ENCODE results near the gene RGSL1. TPM values are rescaled to one million over a fixed set of nuclear protein-coding genes. Genes with fewer than 3 reads are reported as not detected.

RGSL1 gene
- polyA plus RNA-seq, 1 donor from 2014 or later = not detected

- Histone ChIP-seq H3K36me3 (ENCODE audit: insufficient read depth, low read length) (no peaks in the 10 kb centered on the region), H3F3A (ENCODE audit: insufficient read depth, low read length, poor library complexity, severe bottlenecking) (no peaks in the 10 kb centered on the region), H3K4me2 (ENCODE audit: low read length) (no peak overlapping the region), H3K9ac (ENCODE audit: low read length) (no peak overlapping the region), H3K27me3 (ENCODE audit: insufficient read depth, low read depth, low read length) (peaks cover 8% of the 10 kb centered on the region), H3K9me3 (ENCODE audit: low read length) (no peaks in the 10 kb centered on the region), H4K20me1 (ENCODE audit: insufficient read depth) (no peaks in the 10 kb centered on the region), H3K79me2 (replicated peaks; ENCODE audit: insufficient read depth, low read length) (no peaks in the 10 kb centered on the region), H3K4me3 (ENCODE audit: low read length) (no peak overlapping the region), H2AFZ (ENCODE audit: low read depth, low read length) (no peak overlapping the region), H3K9me2 (ENCODE audit: insufficient read depth, low read length) (no peaks in the 10 kb centered on the region), H3K27ac (ENCODE audit: low read length) (no peak overlapping the region)
- TF ChIP-seq SMC3 (conservative IDR thresholded peaks at IDR 0.05; ENCODE audit: poor library complexity) (no peak), EP300 (conservative IDR thresholded peaks at IDR 0.05; ENCODE audit: poor library complexity, severe bottlenecking) (no peak), POLR2AphosphoS5 (IDR thresholded peaks at IDR 0.05) (no peak)
Measured at GRCh38 chr1:182599339-182599738, 149.4 kb downstream of the RGSL1 start.

- Histone ChIP-seq H3K79me2 (replicated peaks; ENCODE audit: insufficient read depth, low read length) (no peaks in the 10 kb centered on the region), H3K4me2 (ENCODE audit: low read length) (no peak overlapping the region), H3K9me3 (ENCODE audit: low read length) (no peaks in the 10 kb centered on the region), H2AFZ (ENCODE audit: low read depth, low read length) (no peak overlapping the region), H3K9ac (ENCODE audit: low read length) (no peak overlapping the region), H3K27ac (ENCODE audit: low read length) (no peak overlapping the region), H3K27me3 (ENCODE audit: insufficient read depth, low read depth, low read length) (peaks cover 17% of the 10 kb centered on the region), H3K4me3 (ENCODE audit: low read length) (no peak overlapping the region), H3F3A (ENCODE audit: insufficient read depth, low read length, poor library complexity, severe bottlenecking) (no peaks in the 10 kb centered on the region), H4K20me1 (ENCODE audit: insufficient read depth) (no peaks in the 10 kb centered on the region), H3K9me2 (ENCODE audit: insufficient read depth, low read length) (no peaks in the 10 kb centered on the region), H3K36me3 (ENCODE audit: insufficient read depth, low read length) (no peaks in the 10 kb centered on the region)
- TF ChIP-seq RAD21 (conservative IDR thresholded peaks at IDR 0.05) (no peak), TAF1 (IDR thresholded peaks at IDR 0.05; ENCODE audit: low read depth) (no peak), EZH2 (IDR thresholded peaks at IDR 0.05; ENCODE audit: borderline replicate concordance, insufficient read depth, low read length, poor library complexity, severe bottlenecking) (no peak), POLR2AphosphoS5 (IDR thresholded peaks at IDR 0.05) (no peak), REST (IDR thresholded peaks at IDR 0.05; ENCODE audit: borderline replicate concordance) (no peak), MXI1 (conservative IDR thresholded peaks at IDR 0.05; ENCODE audit: poor library complexity, severe bottlenecking) (no peak), EP300 (conservative IDR thresholded peaks at IDR 0.05; ENCODE audit: poor library complexity, severe bottlenecking) (no peak), SMC3 (conservative IDR thresholded peaks at IDR 0.05; ENCODE audit: poor library complexity) (no peak), CTCF (IDR thresholded peaks at IDR 0.05; ENCODE audit: poor library complexity, severe bottlenecking) (no peak)
Measured at GRCh38 chr1:182600036-182600713, 150.2 kb downstream of the RGSL1 start.

Measured in neural cell (in vitro differentiated cells).